B cell (primary cell): ENCODE results near the gene CYP4F11.

Source experiments
- CTCF ChIP-seq: fragments of 200-600 bp; IDR thresholded peaks from one replicate; pipeline ENCODE4 v1.8.0; 2022; ENCODE audit warnings: antibody characterized with exemption, mild to moderate bottlenecking
- EZH2 ChIP-seq: IDR thresholded peaks from 2 replicates; pipeline ENCODE4 v1.6.1; 2012; ENCODE audit warnings: borderline replicate concordance, low read depth, mild to moderate bottlenecking, moderate library complexity, low read length; ENCODE audit not compliant: insufficient read depth, poor library complexity, severe bottlenecking

GRCh38 chr19:15893477-15893876 lies 40.9 kb downstream of the CYP4F11 start:
- TF ChIP-seq CTCF, result no peak
- no peak for TF ChIP-seq EZH2
